ENCODE data around the gene GPBP1.

The GPBP1 gene

DNA sequence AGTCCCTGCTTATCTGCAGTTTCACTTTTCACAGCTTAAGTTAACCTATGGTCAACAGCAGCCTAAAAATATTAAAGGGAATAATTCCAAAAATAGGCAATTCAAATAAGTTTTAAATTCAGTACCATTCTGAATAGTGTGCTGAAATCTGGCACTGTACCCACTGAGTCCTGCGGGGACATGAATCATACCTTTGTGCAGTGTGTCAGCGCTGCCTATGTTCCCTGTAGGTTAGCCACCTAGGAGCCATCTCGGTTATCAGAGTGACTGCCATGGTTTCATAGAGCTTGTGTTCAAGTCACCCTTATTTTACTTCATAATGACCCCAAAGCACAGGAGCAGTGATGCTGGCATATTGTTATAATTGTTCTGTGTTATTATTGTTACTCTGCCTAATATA, 139.9 kb downstream of the GPBP1 start:
- no peak overlapping the region for H3K9ac ChIP-seq (ENCODE audit: insufficient read length, low read depth)
- TF ChIP-seq ZNF274 (IDR thresholded peaks at IDR 0.05; ENCODE audit: low read depth, low read length) (no peak), SUZ12 (IDR thresholded peaks at IDR 0.05; ENCODE audit: extremely low read depth, insufficient read depth, insufficient read length) (no peak), YY1 (IDR thresholded peaks at IDR 0.05; ENCODE audit: insufficient read depth, insufficient read length) (no peak)
- no peaks in the 10 kb centered on the region for H3K4me1 ChIP-seq (ENCODE audit: insufficient read depth, insufficient read length)
- DNase-seq (ENCODE audit: low read depth, low spot score), result no peak
- peaks cover 3% of the 10 kb centered on the region; the same call in 1 of the 2 replicates for H3K9me3 ChIP-seq (ENCODE audit: insufficient read depth, low read length)
- no peak overlapping the region for H3K4me3 ChIP-seq (ENCODE audit: insufficient read length, low read depth)
- no peaks in the 10 kb centered on the region for H3K27me3 ChIP-seq (ENCODE audit: insufficient read depth, insufficient read length)
- no peaks in the 10 kb centered on the region for H3K36me3 ChIP-seq (ENCODE audit: insufficient read depth, insufficient read length, low read length)
